HG03520 (cell line): ENCODE measurements around the gene ATXN7.

ENCODE experiments used
- ATAC-seq: cut with Tn5 transposase; IDR thresholded peaks from one replicate; pipeline ENCODE4 v1.9.1; 2021; ENCODE audit warnings: mild to moderate bottlenecking, moderate library complexity; ENCODE audit not compliant: unreplicated experiment

The ATXN7 gene

GRCh38 chr3:64039332-64039731 lies 175.7 kb downstream of the ATXN7 start:
- no peak for ATAC-seq

GRCh38 chr3:64039981-64040733 lies 176.5 kb downstream of the ATXN7 start:
- ATAC-seq, result no peak

- no peak for ATAC-seq
These were observed 179.3 kb downstream of the ATXN7 start for GRCh38 chr3:64042952-64043351.

GRCh38 chr3:64046592-64046991 lies 182.9 kb downstream of the ATXN7 start:
- no peak for ATAC-seq

GRCh38 chr3:64046996-64047594 lies 183.4 kb downstream of the ATXN7 start:
- no peak for ATAC-seq

GRCh38 chr3:64047787-64048186 lies 184.1 kb downstream of the ATXN7 start:
- ATAC-seq, result no peak

GRCh38 chr3:64048631-64049061 lies 185.0 kb downstream of the ATXN7 start:
- ATAC-seq, result no peak

- ATAC-seq, result no peak
These were observed 185.5 kb downstream of the ATXN7 start for GRCh38 chr3:64049136-64049535.

- ATAC-seq, result no peak
These were observed 186.2 kb downstream of the ATXN7 start for GRCh38 chr3:64049832-64050231.
